Non-pigmented ciliary epithelial cell (primary cell): Measurements from ENCODE around the gene PI4KA.
"Not testable (repeated sequence)": the region's sequence is repeated elsewhere in the genome, so short reads cannot be mapped to it uniquely, and the experiment has no call there.

Experiments
- DNase-seq: peaks from one replicate; pipeline ENCODE4 v3.0.0-alpha.2; 2010; ENCODE audit warnings: low read depth

PI4KA gene

DNA sequence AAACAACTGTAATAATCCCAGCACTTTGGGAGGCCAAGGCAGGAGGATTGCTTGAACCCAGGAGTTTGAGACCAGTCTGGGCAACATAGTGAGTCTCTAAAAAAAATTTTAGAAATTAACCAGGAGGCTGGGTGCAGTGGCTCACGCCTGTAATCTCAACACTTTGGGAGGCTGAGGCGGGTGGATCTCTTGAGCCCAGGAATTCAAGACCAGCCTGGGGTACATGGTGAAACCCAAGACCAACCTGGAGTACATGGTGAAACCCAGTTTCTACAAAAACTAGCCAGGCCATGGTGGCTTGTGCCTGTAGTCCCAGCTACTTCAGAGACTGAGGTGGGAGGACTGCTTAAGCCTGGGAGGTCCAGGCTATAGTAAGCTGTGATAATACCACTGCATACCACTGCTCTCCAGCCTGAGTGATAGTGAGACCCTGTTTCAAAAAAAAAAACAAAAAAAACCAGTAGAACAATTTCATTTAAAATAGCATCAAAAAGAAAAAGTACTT, 11.2 kb downstream of the PI4KA start:
- DNase-seq = no peak

DNA sequence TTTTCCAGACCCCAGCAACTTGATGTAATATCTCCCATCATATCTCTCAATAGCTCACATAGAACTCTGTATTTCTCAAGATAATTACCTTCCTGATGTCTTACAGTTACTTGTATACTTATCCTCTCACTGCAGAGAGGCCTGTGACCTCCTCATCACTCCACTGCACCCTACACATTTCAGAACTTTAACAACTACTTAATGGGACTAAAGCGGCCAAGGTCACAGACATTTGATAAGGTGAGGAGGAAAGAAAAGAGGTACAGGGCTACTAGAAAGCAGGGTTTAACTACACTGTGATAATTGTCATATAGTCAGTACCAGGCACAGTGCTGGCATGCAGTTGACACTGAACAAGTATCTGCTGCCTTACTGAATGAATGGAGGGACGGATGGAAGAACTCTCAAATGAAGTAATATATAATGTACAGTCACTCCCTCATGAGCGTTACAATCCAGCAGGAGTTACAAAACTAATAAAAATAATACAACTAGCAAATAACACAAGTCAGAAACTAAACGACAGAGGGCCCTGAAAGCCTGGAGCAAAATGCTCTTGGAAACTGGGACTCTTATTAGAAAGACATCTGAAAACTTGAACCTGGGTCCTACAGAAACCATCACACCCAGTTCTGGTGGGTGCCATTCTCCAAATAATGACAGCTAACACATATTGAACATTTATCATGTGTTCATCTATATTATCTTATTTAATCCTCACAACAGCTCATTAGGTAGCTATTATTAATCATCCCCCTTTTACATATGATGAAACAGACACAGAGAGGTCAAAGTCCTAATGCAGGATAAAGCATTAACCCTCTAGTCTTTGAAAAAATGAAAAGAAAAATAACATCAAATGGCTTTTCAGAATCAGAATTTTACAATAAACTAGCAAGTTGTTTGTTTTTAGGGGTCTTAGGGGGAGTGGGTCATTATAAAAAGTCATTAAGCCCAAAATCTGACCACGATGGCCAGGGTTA, 14.3 kb downstream of the PI4KA start:
- no peak for DNase-seq

DNA sequence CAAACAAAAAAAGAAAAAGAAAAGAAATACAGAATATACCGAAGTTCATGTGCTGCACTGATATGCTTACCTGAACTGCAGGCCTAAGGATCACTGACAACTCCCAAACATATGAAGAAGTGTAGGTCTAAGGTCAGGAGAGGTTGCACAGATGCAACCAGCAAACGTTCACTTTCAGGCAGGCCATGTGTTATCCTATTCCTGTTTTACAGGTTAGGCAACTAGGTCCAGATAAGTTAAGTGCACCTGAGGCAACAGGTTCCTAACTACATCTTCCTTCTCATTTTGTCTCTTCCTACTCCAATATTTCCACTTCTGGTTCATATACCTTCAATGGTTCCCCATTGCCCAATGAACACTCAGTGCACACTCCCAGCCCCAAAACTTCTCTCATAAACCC, 15.1 kb downstream of the PI4KA start:
- no peak for DNase-seq

DNA sequence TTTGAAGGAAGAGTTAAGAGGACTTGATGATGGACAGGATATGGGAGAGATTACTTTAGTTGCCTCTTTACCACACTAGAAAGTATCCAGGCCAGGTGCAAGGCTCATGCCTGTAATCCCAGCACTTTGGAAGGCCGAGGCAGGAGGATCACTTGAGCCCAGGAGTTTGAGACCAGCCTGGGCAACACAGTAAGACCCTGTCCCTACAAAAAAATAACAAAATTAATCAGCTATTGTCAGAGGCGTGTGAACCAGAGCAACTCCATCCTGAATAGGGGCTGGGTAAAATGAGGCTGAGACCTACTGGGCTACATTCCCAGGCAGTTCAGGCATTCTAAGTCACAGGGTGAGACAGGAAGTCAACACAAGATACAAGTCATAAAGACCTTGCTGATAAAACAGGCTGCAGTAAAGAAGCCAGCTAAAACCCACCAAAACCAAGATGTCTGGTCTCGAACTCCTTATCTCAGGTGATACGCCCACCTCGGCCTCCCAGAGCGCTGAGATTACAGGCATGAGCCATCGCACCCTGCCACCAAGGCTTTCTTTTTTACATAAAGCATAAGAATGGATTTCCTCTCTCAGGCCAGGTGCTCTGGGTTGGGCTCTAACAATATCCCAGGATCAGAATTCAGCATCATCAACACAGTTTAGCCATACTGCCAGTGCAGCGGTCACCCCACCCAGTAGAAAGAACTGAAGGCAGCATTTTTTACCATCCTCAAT, 17.8 kb downstream of the PI4KA start:
- DNase-seq = no peak

DNA sequence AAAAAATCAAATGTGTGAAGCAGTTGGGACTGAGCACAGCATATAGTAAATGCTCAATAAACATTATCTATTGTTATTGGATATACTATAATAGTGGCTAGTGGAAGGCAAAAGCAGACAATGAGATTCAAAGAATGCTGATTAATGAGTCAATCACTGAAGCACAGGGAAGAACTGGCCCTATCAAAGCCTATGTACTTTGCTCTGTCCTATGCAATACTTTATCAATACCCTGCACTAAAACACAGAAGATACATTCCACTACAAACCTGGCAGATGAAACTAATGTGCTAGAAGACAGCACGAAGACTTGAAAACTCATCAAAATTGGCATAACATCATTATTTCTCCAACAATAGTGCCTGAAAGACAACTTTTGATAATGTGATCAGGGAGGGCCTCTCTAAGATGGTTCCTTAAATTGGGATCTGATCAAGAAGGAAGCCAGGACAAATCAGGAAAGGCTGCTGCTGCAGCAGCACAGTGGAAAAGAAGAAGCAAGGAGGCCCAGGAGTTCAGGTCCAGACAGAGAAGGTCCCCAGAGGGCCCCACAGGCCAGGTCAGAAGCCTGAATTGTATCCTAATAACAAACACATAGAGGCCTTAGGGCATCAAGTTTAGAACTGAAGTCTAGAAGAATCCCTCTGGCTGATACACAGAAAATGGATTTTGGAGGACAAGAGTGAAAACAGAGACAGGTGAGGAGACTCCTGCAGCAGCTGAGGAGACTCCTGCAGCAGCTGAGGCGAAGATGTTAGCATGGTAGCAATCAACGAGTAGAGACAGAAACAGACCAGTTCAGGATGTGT, 18.6 kb downstream of the PI4KA start:
- no peak for DNase-seq

DNA sequence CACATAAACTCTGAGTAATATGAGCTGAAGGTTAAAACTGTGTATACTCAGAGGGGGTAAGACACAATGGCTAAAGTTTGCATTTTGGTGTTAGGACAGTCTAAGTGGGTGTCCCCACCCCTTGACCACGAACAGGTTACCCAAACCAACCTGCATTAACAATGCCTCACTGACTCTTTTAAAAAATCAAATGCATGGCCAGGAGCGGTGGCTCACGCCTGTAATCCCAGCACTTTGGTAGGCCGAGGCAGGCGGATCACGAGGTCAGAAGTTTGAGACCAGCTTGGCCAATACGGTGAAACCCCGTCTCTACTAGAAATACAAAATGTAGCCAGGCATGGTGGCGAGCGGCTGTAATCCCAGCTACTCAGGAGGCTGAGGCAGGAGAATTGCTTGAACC, 19.3 kb downstream of the PI4KA start:
- not testable (repeated sequence) for DNase-seq

DNA sequence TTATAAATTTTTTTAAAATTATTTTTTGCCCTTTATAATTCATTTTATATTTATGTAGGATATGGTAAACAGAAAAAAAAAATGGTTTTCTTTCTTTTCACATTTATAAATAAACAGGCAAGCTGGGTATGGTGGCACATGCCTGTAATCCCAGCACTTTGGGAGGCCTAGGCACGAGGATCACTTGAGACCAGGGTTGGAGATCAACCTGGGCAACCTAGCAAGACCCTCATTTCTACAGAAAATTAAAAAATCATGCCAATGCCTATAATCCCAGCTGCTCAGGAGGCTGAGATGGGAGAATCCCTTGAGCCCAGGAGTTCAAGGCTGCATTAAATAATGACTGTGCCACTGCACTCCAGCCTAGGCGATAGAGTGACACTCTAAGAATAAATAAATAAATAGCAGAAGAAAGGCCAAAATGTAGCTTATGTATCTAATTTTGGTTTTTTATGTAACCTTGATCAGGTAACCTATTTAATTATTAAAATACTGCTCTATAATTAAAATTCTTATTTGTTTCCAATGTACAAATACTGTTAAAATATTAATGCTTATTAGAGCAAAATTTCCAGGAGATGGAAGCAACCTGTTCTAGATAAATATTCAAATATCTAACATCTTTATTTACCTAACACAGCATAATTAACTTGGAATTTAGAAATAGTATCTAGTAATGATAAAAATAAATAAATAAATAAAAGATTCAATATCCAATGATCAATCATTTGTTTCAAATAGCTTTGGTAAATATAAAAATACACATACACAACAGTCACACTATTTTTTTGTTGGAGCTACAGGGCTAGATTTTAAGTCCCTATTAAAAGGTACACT, 21.4 kb downstream of the PI4KA start:
- no peak for DNase-seq

DNA sequence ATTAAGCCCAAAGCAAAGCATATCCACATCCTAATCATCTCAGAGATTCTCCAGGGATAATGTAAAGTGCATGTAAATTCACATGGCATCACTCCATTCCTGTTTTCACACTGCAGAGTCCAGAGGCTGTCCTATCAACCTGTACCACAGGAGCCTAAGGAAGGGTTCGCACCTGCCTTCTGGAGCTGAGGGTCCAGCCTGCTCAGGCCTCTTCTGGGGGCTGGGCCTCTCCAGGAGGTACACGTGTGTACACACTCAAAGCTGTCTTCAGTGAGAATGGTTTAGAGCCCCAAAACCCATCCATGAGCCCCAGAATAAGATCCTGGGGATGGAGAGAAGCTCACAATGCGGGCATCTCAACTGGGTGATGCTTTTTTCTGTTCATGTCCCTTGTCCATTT, 23.9 kb downstream of the PI4KA start:
- DNase-seq = no peak

DNA sequence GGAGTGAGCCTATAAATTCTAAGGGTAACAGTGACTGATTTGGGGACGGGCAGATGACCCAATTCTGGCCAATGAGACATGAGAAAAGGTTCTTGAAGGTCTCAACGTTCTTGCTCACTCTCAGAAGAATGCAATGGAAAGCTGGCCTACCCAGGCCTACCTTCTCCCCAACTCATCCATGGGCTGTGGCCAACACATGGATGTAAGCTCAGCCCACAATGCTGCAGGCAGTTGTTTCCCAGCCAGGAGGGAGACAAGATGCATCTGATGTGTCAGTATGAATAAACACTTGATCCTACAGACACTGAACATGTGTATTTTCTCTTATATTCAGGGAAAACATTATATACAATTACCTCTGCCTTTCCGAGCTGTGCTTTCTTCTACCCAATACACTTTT, 24.4 kb downstream of the PI4KA start:
- no peak for DNase-seq

DNA sequence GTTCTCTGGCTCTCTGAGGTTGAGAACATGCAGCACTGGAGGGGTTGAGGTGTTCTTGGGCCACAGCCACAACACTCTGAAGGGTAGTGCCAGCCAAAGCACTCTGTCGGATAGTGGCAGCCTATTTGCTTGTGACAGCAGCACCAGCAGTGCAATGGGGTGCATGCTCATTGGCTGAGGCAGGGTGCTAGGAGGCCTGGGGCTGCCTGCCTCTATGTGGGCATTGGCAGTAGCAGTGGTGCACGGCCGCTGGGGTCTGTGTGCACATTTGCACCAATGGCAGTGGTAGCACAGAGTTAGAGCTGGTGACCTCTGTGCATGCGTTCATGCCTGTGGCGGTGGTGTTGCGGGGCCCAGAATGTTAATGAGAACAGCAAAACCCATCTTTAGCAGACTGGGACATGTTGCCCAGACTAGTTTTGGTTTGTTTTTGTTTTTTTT, 25.4 kb downstream of the PI4KA start:
- no peak for DNase-seq

DNA sequence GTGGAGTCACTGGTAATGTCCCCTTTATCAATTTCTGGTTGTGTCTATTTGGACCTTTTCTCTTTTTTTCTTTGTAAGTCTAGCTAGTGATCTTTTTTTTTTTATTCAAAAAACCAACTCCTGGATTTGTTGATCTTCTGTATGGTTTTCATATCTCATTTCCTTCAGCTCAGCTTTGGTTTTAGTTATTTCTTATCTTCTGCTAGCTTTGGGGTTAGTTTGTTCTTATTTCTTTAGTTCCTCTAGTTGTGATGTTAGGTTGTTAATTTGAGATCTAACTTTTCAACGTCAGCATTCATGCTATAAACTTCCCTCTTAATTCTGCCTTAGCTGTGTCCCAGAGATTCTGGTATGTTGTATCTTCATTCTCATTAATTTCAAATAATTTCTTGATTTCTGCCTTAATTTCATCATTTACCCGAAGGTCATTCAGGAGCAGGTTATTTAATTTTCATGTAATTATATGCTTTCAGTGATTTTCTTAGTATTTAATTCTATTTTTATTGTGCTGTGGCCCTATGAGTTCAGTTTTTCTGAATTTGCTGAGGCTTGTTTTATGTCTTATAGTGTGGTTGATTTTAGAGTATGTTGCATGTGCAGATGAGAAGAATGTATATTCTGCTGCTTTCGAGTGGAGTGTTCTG, 29.0 kb downstream of the PI4KA start:
- no peak for DNase-seq

DNA sequence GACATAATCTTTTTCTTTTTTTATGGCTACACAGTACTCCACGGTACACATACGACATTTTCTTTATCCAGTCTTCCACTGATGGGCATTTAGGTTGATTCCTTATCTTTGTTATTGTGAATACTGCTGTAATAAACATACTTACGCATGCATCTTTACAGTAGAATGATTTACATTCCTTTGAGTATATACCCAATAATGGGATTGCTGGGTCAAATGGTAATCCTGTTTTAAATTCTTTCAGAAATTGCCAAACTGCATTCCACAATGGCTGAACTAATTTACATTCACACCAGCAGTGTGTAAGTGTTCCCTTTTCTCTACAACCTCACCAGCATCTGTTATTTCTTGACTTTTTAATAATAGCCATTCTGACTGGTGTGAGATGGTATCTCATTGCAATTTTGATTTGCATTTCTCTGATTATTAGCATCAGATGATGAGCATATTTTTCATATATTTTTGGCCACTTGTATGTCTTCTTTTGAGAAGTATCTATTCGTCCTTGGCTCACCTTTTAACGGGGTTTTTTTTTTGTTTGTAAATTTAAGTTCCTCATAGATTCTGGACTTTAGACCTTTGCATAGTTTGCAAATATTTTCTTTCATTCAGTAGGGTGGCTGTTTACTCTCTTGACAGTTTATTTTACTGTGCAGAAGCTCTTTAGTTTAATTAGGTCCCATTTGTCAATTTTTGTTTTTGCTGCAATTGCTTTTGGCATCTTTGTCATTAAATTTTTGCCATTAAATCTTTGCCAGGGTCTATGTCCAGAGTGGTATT, 32.0 kb downstream of the PI4KA start:
- DNase-seq = not testable (repeated sequence)

DNA sequence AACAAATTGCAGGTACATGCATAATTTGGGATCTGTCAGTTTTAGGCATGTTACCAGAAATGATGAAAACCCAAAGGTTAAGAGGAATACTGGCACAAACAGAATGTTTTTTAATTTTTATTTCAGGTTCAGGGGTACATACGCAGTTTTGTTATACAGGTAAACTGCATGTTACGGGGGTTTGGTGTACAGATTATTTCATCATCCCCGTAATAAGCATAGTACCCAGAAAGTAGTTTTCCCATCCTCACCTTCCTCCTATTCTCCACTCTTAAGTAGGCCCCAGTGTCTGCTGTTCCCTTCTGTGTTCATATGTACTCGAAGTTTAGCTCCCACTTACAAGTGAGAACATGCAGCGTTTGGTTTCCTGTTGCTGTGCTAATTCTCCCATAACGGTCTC, 33.0 kb downstream of the PI4KA start:
- no peak for DNase-seq

DNA sequence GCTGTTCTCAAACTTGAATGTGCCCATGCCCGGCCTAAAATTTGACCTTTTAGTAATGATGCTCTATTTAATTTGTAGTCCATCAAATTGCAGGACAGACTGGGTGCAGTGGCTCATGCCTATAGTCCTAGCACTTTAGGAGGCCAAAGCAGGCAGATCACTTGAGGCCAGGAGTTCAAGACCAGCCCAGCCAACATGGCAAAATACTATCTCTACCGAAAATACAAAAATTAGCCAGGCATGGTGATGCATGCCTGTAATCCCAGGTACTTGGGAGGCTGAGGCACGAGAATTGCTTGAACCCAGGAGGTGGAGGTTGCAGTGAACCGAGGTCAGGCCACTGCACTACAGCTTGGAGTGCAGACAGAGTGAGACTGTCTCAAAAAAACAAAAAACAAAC, 33.4 kb downstream of the PI4KA start:
- DNase-seq = not testable (repeated sequence)

DNA sequence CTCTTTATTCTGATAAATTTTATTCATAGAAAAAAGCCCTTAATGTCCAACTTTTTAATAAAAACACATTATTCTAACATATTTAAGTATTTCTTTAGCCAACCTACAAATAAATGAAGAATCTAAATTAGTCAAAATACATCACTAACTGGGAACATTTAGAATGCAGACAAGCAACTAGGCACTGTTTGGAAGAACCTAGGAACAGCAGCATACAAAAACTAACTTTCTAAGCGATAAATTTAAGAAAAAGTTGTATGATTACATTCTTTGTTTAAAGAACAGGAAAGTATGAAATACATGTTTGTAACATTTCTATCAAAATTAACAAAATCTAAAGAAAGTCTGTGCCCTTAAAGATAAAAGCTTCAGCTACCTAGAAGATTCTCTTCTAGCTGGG, 35.3 kb downstream of the PI4KA start:
- DNase-seq = no peak

DNA sequence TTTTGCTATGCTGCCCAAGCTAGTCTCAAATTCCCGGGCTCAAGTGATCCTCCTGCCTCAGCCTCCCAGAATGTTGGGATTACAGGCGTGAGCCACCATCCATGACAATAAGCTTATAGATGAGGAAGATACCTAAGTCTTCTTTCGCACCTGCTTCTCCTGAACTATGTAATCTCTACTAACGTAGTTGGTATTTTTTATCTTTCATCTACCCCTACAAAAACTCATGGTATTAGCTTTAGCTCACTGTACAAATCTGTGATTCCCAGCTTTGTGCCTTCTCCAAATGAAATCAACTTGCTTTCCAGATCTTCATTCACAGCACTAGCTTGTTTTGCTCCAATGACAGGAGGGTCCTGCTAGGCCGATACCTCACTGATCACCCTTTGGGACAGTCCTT, 36.4 kb downstream of the PI4KA start:
- DNase-seq = no peak

DNA sequence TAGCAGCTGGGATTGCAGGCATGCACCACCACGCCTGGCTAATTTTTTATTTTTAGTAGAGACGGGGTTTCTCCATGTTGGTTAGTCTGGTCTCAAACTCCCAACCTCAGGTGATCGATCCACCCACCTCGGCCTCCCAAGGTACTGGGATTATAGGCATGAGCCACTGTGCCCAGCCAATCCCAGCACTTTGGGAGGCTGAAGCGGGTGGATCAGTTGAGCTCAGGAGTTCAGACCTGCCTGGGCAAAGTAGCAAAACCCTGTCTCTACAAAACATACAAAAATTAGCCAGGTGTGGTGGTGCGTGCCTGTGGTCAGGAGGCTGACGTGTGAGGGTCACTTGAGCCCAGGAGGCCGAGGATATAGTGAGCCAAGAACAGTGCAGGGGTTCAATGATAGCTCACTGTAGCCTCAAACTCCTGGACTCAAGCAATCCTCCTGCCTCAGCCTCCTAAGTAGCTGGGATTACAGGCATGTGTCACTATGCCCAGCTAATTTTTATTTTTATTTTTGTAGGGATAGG, 36.8 kb downstream of the PI4KA start:
- DNase-seq = not testable (repeated sequence)

DNA sequence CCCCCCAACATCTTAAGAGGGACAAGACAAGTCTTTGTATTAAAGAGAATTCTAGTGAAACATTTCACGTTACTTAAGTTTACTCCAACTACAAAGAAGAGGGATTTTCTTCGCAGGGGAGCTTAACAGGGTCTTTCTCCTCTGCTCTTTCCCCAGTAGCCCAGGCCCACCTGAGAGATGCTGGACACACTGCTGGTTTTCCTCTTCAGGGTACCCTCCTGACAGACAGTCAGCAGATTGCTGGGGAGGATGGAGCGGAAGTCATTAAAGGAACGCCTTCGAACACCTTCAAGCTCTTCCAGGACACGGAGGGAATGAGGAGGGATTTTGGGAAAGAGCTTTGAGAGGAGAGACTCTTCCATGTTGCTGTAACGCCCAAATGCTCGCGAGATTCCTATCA, 39.1 kb downstream of the PI4KA start:
- DNase-seq = no peak

DNA sequence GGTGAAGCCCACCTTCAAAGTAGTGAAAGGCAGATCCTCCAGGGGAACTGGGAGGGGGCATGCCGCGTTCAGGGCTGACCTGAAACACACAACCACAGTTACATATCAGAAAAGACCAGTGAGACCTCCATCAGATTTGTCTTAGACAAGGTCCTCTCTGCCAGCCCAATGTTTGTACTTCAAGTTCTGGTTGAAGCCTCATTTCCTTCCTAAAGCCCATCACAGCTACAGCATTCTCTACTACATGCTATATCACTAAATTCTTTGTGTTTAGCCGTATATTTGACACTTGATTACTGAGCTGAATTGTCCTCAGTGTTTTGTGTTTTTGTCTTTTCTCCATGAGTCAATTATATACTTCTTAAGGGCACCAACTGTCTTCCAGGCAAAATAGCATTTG, 40.1 kb downstream of the PI4KA start:
- DNase-seq = no peak

DNA sequence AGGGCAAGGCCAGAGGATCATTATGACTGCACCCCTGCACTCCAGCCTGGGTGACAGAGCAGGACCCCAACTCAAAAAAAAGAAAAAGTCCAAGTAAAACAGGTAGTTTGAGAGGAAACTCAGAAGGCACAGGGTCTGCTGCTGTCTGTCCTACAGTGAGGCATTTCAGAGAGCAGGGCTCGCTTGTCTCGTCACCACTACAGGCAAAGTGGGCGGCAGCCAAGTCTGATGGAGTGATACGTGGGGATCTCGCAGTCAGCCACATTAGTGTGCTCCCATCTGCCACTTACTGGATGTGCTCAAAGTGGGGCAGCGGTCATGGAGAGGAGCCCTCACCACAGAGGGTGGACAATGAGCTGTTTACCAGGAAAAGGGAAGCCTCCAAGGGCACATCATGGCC, 42.1 kb downstream of the PI4KA start:
- DNase-seq = no peak
